ENCODE data around the gene TSPAN4.

DNA sequence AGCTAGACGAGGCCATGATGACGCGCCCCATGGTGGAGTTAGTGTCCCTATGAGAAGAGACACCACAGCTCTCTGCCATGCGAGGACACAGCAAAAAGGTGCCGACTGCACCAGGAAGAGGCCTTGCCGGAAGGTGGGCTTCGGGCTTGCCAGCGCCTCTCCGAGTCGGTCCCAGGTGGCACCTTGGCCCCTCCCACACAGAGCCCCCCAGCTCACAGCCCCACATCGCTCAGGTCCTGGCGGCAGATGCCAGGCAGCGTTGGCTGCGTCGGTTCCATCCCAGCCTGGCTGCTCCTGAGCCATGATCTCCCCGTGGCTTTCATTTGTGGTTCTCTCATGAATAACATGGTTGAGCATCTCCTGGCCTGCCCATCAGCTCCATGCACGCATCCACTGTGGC lies 43.9 kb downstream of the TSPAN4 start:
- TF ChIP-seq, protein P1, sequence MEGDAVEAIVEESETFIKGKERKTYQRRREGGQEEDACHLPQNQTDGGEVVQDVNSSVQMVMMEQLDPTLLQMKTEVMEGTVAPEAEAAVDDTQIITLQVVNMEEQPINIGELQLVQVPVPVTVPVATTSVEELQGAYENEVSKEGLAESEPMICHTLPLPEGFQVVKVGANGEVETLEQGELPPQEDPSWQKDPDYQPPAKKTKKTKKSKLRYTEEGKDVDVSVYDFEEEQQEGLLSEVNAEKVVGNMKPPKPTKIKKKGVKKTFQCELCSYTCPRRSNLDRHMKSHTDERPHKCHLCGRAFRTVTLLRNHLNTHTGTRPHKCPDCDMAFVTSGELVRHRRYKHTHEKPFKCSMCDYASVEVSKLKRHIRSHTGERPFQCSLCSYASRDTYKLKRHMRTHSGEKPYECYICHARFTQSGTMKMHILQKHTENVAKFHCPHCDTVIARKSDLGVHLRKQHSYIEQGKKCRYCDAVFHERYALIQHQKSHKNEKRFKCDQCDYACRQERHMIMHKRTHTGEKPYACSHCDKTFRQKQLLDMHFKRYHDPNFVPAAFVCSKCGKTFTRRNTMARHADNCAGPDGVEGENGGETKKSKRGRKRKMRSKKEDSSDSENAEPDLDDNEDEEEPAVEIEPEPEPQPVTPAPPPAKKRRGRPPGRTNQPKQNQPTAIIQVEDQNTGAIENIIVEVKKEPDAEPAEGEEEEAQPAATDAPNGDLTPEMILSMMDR (IDR thresholded peaks at IDR 0.05; ENCODE audit: insufficient read depth, low read length): no peak
- no peak for TF ChIP-seq POLR2AphosphoS5 (IDR thresholded peaks at IDR 0.05; ENCODE audit: low read depth)
